ENCODE results near the gene TNFSF10. TPM values are rescaled to one million over a fixed set of nuclear protein-coding genes. Genes with fewer than 3 reads are reported as not detected.

Gene TNFSF10
- total and polyA plus RNA-seq, 2 of the 4 experiments (the other 2 are of a cell fraction): 0.63 to 1.3 TPM

- Histone ChIP-seq H4K5ac (ENCODE audit: low read depth, low read length) (no peak overlapping the region), H2AFZ (replicated peaks; ENCODE audit: low read length, poor library complexity) (no peak overlapping the region), H3K27me3 (ENCODE audit: control insufficient read depth, insufficient read depth, low read length) (peaks cover 6% of the 10 kb centered on the region), H2BK120ac (ENCODE audit: low read depth, low read length) (no peak overlapping the region), H3K9ac (ENCODE audit: low read depth, low read length) (no peak overlapping the region), H3K4me1 (ENCODE audit: control insufficient read depth, insufficient read depth, low read length) (peaks cover 4% of the 10 kb centered on the region), H3K56ac (ENCODE audit: extremely low read depth, insufficient read depth, low read length) (no peak overlapping the region), H3K23ac (ENCODE audit: low read depth, low read length) (no peak overlapping the region), H4K91ac (ENCODE audit: insufficient read depth, low read depth, low read length) (no peak overlapping the region), H3K4me3 (ENCODE audit: insufficient read depth, low read depth, low read length) (no peak overlapping the region), H2BK20ac (ENCODE audit: low read depth, low read length) (no peak overlapping the region), H3K18ac (ENCODE audit: low read depth, low read length) (no peak overlapping the region), H3K36me3 (ENCODE audit: control insufficient read depth, insufficient read depth, low read length) (no peaks in the 10 kb centered on the region), H3K9me1 (ENCODE audit: insufficient read depth, low read length) (no peaks in the 10 kb centered on the region), H3K27ac (ENCODE audit: insufficient read depth, low read length) (no peak overlapping the region), H4K8ac (ENCODE audit: low read depth in 2 of 2, low read length in 2 of 2) (no peak overlapping the region), H2BK5ac (ENCODE audit: low read depth, low read length, poor library complexity, severe bottlenecking) (no peak overlapping the region), H2AK9ac (replicated peaks; ENCODE audit: low read depth, low read length, poor library complexity) (no peak overlapping the region), H2BK15ac (ENCODE audit: low read depth, low read length) (no peak overlapping the region), H3K4me2 (ENCODE audit: low read depth, low read length) (no peak overlapping the region), H3K9me3 (ENCODE audit: control insufficient read depth, insufficient read depth, low read length) (no peaks in the 10 kb centered on the region), H4K20me1 (ENCODE audit: insufficient read depth, low read length) (no peaks in the 10 kb centered on the region), H3K14ac (replicated peaks; ENCODE audit: low read depth, low read length) (no peak overlapping the region), H2AK5ac (ENCODE audit: low read depth, low read length) (no peak overlapping the region), H3K79me1 (ENCODE audit: low read depth in 1 of 2, low read length in 2 of 2) (no peaks in the 10 kb centered on the region), H3K4ac (ENCODE audit: low read depth, low read length) (no peak overlapping the region)
- ChIA-PET CTCF (interaction anchor here (1.1 kb wide), 1 partner anchor 12 kb away, joined by 6 read pairs; no protein-coding TSS in a partner anchor), POLR2A (ENCODE audit: unreplicated experiment) (no interaction called here)
- whole genome bisulfite sequencing, 2 experiments (ENCODE audit: extremely low coverage in 2 of 2, insufficient read length in 1 of 2): no CpG with 5 or more reads among the region's 6 CpGs
- intact Hi-C loops (cut with micrococcal nuclease): no loop called here
- in situ Hi-C loops (cut with MboI; ENCODE audit: low sequenced_read_pairs): no loop called here
- TF ChIP-seq RFX5 (IDR thresholded peaks at IDR 0.05; ENCODE audit: low read depth, low read length): no peak
- no peak for TF ChIP-seq CTCF (conservative IDR thresholded peaks at IDR 0.05; ENCODE audit: low read depth, low read length)
- TF ChIP-seq CHD1 (IDR thresholded peaks at IDR 0.05; ENCODE audit: low read depth, low read length): no peak
- no peak for TF ChIP-seq MAFK (IDR thresholded peaks at IDR 0.05; ENCODE audit: low read depth, low read length)
- TF ChIP-seq RCOR1 (IDR thresholded peaks at IDR 0.05; ENCODE audit: insufficient replicate concordance, low read length): no peak
- no peak for TF ChIP-seq MAZ (IDR thresholded peaks at IDR 0.05; ENCODE audit: borderline replicate concordance, low read depth, low read length)
- no peak for TF ChIP-seq MXI1 (IDR thresholded peaks at IDR 0.05; ENCODE audit: borderline replicate concordance, low read depth, low read length)
- TF ChIP-seq CEBPB (IDR thresholded peaks at IDR 0.05; ENCODE audit: low read depth, low read length): no peak
- TF ChIP-seq FOS (IDR thresholded peaks at IDR 0.05; ENCODE audit: low read depth, low read length): no peak
- no peak for TF ChIP-seq USF2 (IDR thresholded peaks at IDR 0.05; ENCODE audit: low read depth, low read length)
- TF ChIP-seq POLR2A (IDR thresholded peaks at IDR 0.05; ENCODE audit: low read depth, low read length): no peak
- no peak for TF ChIP-seq SMC3 (IDR thresholded peaks at IDR 0.05; ENCODE audit: low read depth, low read length)
- TF ChIP-seq NFE2L2 (IDR thresholded peaks at IDR 0.05; ENCODE audit: low read depth, low read length): no peak
- no TSS peak for BruUV-seq (replicated peaks)
- dilution Hi-C loops (cut with HindIII; ENCODE audit: low sequenced_read_pairs, unreplicated experiment): no loop called here
- DNase-seq: no peak
- no peak for ATAC-seq (ENCODE audit: low read depth)
These were observed 58.9 kb downstream of the TNFSF10 start for GRCh38 chr3:172464306-172464705.
